Measurements from ENCODE around the gene GRIN2C.

The GRIN2C gene

GRCh38 chr17:74815067-74815466, 44.6 kb downstream of the GRIN2C start:
- Histone ChIP-seq H3K4me3 (replicated peaks; ENCODE audit: low read depth, low read length) (no peak overlapping the region), H3K36me3 (ENCODE audit: control insufficient read depth, insufficient read depth, low read length) (peaks cover 4% of the 10 kb centered on the region), H3K27me3 (replicated peaks; ENCODE audit: control insufficient read depth, insufficient read depth, low read length) (no peaks in the 10 kb centered on the region)
- TF ChIP-seq CTCF (IDR thresholded peaks at IDR 0.05; ENCODE audit: insufficient read depth, low read length, poor library complexity, severe bottlenecking): no peak
- DNase-seq (ENCODE audit: extremely low read depth, insufficient read length): no peak

- DNase-seq (ENCODE audit: extremely low read depth, insufficient read length): no peak
- Histone ChIP-seq H3K4me3 (replicated peaks; ENCODE audit: low read depth, low read length) (no peak overlapping the region), H3K36me3 (ENCODE audit: control insufficient read depth, insufficient read depth, low read length) (peaks cover 2% of the 10 kb centered on the region), H3K27me3 (replicated peaks; ENCODE audit: control insufficient read depth, insufficient read depth, low read length) (no peaks in the 10 kb centered on the region)
- TF ChIP-seq CTCF (IDR thresholded peaks at IDR 0.05; ENCODE audit: insufficient read depth, low read length, poor library complexity, severe bottlenecking): peak; percentile 25
Observed at GRCh38 chr17:74814453-74814852, 45.2 kb downstream of the GRIN2C start.

GRCh38 chr17:74812109-74813009, 47.3 kb downstream of the GRIN2C start:
- Histone ChIP-seq H3K27me3 (replicated peaks; ENCODE audit: control insufficient read depth, insufficient read depth, low read length) (no peaks in the 10 kb centered on the region), H3K36me3 (ENCODE audit: control insufficient read depth, insufficient read depth, low read length) (no peaks in the 10 kb centered on the region; the same call in 1 of the 2 replicates), H3K4me3 (replicated peaks; ENCODE audit: low read depth, low read length) (no peak overlapping the region)
- DNase-seq (ENCODE audit: extremely low read depth, insufficient read length): no peak
- TF ChIP-seq CTCF (IDR thresholded peaks at IDR 0.05; ENCODE audit: insufficient read depth, low read length, poor library complexity, severe bottlenecking): no peak

- no peaks in the 10 kb centered on the region; the same call in none of the 2 replicates for H3K36me3 ChIP-seq (ENCODE audit: control insufficient read depth, insufficient read depth, low read length)
- no peak for DNase-seq (ENCODE audit: extremely low read depth, insufficient read length)
- H3K4me3 ChIP-seq (replicated peaks; ENCODE audit: low read depth, low read length): no peak overlapping the region
- no peak for TF ChIP-seq CTCF (IDR thresholded peaks at IDR 0.05; ENCODE audit: insufficient read depth, low read length, poor library complexity, severe bottlenecking)
- no peaks in the 10 kb centered on the region for H3K27me3 ChIP-seq (replicated peaks; ENCODE audit: control insufficient read depth, insufficient read depth, low read length)
Observed at GRCh38 chr17:74810699-74811485, 48.8 kb downstream of the GRIN2C start.

GRCh38 chr17:74808714-74809430, 50.8 kb downstream of the GRIN2C start:
- peaks cover 2% of the 10 kb centered on the region for H3K36me3 ChIP-seq (ENCODE audit: control insufficient read depth, insufficient read depth, low read length)
- no peaks in the 10 kb centered on the region for H3K27me3 ChIP-seq (replicated peaks; ENCODE audit: control insufficient read depth, insufficient read depth, low read length)
- DNase-seq (ENCODE audit: extremely low read depth, insufficient read length): no peak
- TF ChIP-seq CTCF (IDR thresholded peaks at IDR 0.05; ENCODE audit: insufficient read depth, low read length, poor library complexity, severe bottlenecking): no peak
- H3K4me3 ChIP-seq (replicated peaks; ENCODE audit: low read depth, low read length): no peak overlapping the region
